ENCODE results near the gene PLXNA4. TPM values are rescaled to one million over a fixed set of nuclear protein-coding genes. Genes with fewer than 3 reads are reported as not detected.

Gene PLXNA4
- total RNA-seq, 2 donors from 2014 or later: 9.5 to 18.0 TPM

DNA sequence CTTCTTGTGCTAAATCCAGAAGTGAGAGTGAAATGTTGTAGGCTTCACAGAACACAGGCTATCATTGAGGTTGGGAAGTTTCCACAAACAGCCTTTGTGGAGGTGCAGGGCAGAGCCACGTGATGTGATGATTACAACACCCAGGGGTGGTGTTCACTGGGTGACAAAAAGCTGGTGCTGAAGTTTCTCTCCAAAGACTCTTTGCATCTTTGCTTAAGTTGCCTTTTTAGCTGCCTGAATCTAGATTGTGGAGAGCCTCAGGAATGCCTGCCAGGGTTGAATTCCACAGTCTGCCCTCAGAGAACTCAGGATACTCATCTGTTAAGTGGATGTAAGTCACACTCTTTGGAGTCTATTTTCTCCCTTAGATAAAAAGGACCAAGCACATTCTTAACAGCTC lies 56.3 kb downstream of the PLXNA4 start:
- no peak for DNase-seq (ENCODE audit: low spot score)
- Histone ChIP-seq H3K27me3 (no peaks in the 10 kb centered on the region), H3K9me3 (no peaks in the 10 kb centered on the region), H3K4me3 (no peak overlapping the region), H3K27ac (peak overlapping the region in 1 of 2 donors; percentile 26), H3K4me1 (peaks cover 0 to 29% of the 10 kb centered on the region in 2 donors), H3K36me3 (no peaks in the 10 kb centered on the region)
- TF ChIP-seq, protein P1, sequence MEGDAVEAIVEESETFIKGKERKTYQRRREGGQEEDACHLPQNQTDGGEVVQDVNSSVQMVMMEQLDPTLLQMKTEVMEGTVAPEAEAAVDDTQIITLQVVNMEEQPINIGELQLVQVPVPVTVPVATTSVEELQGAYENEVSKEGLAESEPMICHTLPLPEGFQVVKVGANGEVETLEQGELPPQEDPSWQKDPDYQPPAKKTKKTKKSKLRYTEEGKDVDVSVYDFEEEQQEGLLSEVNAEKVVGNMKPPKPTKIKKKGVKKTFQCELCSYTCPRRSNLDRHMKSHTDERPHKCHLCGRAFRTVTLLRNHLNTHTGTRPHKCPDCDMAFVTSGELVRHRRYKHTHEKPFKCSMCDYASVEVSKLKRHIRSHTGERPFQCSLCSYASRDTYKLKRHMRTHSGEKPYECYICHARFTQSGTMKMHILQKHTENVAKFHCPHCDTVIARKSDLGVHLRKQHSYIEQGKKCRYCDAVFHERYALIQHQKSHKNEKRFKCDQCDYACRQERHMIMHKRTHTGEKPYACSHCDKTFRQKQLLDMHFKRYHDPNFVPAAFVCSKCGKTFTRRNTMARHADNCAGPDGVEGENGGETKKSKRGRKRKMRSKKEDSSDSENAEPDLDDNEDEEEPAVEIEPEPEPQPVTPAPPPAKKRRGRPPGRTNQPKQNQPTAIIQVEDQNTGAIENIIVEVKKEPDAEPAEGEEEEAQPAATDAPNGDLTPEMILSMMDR (IDR thresholded peaks at IDR 0.05): no peak

DNA sequence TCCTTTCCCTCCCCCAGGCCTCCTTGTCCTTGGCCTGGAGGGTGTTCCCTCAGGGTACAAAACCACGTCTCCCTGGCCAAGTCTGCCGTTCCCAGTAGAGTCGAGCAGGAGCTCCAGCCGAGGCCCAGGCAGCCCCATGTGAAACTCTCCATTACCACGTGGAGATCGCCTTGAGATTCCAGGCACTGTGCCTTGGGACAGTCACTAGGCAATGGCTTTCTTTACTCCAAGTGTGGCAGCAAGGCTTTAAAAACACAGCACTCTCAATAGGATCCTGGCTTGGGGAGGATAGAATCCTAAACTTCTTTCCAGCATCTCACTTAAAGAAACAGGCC lies 57.5 kb downstream of the PLXNA4 start:
- Histone ChIP-seq H3K36me3 (no peaks in the 10 kb centered on the region), H3K27me3 (no peaks in the 10 kb centered on the region), H3K4me3 (no peak overlapping the region), H3K9me3 (no peaks in the 10 kb centered on the region), H3K4me1 (peaks cover 0 to 29% of the 10 kb centered on the region in 2 donors), H3K27ac (no peak overlapping the region)
- DNase-seq (ENCODE audit: low spot score): no peak
- TF ChIP-seq, protein P1 (IDR thresholded peaks at IDR 0.05): no peak

DNA sequence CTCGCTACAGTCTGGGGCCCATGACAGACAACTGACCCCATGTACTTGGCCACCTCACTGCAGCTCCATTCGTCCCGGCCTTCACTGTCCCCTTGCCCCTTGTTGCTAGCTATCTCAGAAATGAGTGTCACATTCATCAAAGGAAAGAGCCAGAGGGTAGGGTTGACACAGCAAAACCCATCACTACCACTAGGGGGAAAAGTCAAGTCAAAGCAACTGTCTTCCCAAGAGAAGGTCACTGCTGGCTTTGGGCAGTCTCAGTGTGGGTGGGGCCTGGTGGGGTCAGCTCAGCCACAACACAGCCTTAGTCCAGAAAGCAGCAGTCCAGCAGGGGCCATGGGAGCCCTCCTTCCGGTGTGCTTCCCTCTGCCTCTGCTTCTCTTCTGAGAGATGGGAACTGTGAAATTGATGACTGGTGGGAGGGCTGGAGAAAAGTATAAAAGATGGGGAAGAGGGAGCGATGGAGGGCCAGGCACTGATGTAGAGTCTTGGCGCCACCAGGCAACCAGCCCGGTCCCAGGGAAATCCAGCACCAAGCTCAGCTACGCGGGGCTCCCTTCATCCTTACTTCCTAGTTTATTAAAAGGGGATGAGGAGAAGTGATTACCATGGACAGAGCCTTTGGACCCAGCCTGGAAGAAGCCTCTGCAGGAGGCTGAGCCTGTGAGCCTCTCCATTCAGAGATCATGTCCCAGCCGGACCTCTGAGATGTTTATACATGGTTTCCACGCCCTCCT lies 58.0 kb downstream of the PLXNA4 start:
- Histone ChIP-seq H3K9me3 (no peaks in the 10 kb centered on the region), H3K27me3 (no peaks in the 10 kb centered on the region), H3K4me3 (no peak overlapping the region), H3K27ac (no peak overlapping the region), H3K4me1 (peaks cover 0 to 29% of the 10 kb centered on the region in 2 donors), H3K36me3 (no peaks in the 10 kb centered on the region)
- no peak for DNase-seq (ENCODE audit: low spot score)
- TF ChIP-seq, protein P1 (IDR thresholded peaks at IDR 0.05): peak in 1 of 2 donors; percentile 39

DNA sequence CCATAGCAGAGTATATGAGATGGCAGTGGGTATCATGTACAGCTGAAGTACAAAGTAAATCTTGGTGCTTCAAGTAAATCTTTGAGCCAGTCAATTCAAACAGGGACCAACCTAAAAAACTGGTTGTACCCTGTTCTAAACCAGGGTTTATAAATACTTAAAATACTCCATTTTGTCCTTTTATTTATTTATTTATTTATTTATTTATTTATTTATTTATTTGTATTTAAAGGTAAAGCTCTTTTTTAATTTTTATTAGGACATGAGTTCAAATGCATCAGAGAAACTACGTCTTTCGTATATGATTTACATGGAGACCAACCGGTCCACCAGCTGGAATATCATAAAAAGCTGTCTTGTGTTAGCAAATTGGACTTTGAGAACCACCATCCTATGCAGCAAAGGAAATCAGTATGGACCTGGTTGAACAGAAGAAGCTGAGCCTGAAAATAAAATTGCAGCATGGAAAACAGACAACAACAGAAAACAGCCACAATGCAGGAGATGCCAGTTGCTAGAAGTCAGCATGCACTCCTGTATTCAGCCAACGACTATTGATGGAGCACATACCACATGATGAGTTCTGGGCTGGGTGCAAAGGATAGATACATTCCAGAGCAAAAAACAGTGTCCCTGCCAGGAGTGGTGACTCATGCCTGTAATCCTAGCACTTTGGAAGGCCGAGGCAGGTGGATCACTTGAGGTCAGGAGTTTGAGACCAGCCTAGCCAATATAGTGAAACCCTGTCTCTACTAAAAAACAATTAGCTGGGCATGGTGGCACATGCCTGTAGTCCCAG lies 60.0 kb downstream of the PLXNA4 start:
- H3K27me3 ChIP-seq: no peaks in the 10 kb centered on the region
- peaks cover 0 to 29% of the 10 kb centered on the region in 2 donors for H3K4me1 ChIP-seq
- H3K4me3 ChIP-seq: no peak overlapping the region
- no peak for DNase-seq (ENCODE audit: low spot score)
- H3K36me3 ChIP-seq: no peaks in the 10 kb centered on the region
- H3K27ac ChIP-seq: no peak overlapping the region
- no peaks in the 10 kb centered on the region for H3K9me3 ChIP-seq
- TF ChIP-seq, protein P1 (IDR thresholded peaks at IDR 0.05): no peak

DNA sequence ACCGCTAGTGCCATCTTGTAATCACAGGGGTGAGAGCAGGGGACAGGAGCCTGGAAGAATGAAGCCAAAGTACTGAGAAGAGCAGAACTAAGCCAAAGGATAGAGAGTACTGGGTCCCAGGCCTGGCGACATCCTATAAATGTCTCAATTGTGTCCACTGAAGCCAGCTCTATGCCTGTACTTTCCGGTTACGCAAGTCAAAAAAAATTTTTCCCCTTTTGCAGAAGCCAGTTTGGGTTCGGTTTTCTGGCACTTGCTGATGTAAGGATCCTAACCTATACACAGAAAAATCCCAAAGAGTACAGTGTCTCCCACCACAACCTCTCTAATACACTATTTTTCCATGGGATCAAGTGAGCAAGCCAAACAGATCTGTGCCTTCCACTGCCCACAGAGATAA lies 61.1 kb downstream of the PLXNA4 start:
- H3K4me3 ChIP-seq: no peak overlapping the region
- TF ChIP-seq, protein P1 (IDR thresholded peaks at IDR 0.05): no peak

More for the DNA sequence above, 61.1 kb downstream of the PLXNA4 start:
- no peaks in the 10 kb centered on the region for H3K36me3 ChIP-seq
- DNase-seq (ENCODE audit: low spot score): no peak
- no peak overlapping the region for H3K27ac ChIP-seq
- peaks cover 0 to 23% of the 10 kb centered on the region in 2 donors for H3K4me1 ChIP-seq
- no peaks in the 10 kb centered on the region for H3K9me3 ChIP-seq
- H3K27me3 ChIP-seq: no peaks in the 10 kb centered on the region

All from right atrium auricular region (tissue), 2 donors.